ENCODE measurements around the gene ADORA3.

Gene ADORA3

DNA sequence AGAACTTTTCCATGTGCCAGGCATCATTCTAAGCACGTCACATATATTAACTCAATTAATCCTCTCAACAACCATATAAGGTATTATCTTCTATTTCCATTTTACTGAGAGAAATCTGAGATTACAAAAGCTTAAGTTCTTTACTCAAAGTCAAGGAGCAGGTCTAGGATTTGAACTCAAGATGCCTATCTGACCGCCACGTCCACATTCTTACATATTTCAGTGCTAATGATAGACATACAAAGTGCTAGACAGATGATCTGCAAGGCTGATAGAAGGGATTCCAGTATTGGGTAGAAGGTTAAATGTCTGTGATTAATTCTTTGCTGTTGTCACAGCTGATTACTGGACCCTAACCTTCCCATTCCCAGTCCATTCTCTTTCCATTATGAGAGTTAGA is 49.7 kb downstream of the ADORA3 start:
- DNase-seq (ENCODE audit: insufficient read length): no peak
- FAIRE-seq: no peak
- TF ChIP-seq POLR2AphosphoS5 (IDR thresholded peaks at IDR 0.05; ENCODE audit: low read depth, low read length) (no peak), POLR2A (IDR thresholded peaks at IDR 0.05; ENCODE audit: low read depth, low read length) (no peak), TAF1 (IDR thresholded peaks at IDR 0.05; ENCODE audit: borderline replicate concordance, low read depth, low read length) (no peak)

DNA sequence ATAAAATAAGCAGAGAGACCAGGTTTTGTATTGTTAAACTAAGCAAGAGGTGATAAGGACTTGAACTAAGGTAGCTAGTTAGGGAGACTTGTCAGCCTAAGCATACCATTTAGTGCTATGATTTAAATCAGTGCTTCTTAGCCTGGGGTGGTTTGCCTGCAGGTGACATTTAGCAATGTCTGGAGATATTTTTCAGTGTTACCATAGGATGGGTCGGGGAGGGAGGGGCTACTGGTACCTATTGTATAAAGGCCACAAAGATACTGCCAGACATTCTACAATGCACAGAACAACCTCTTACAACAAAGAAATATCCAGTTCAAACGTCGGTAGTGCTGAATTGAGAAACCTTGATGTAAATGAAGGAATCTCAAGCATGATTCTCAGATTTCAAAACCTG is 50.9 kb downstream of the ADORA3 start:
- TF ChIP-seq TAF1 (IDR thresholded peaks at IDR 0.05; ENCODE audit: borderline replicate concordance, low read depth, low read length) (no peak), POLR2AphosphoS5 (IDR thresholded peaks at IDR 0.05; ENCODE audit: low read depth, low read length) (no peak), POLR2A (IDR thresholded peaks at IDR 0.05; ENCODE audit: low read depth, low read length) (no peak)
- DNase-seq (ENCODE audit: insufficient read length): no peak
- no peak for FAIRE-seq

DNA sequence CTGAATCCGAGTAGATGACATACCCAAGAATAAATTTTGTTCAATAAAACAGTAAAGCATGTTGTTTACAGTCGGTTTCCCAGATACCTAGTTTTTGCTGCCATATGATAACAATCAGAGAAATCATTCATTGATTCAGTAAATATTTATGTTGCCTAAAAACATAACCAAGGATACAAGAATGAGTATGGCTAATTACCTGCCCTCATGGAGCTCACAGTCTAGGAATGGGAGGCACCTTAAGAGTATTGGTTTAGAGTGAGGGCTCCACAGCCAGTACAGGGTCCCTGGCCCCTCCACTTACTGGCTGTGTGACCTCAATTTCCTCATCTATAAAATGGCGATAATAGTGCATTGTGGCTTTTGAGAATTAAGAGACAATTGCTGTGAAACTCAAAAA is 53.2 kb downstream of the ADORA3 start:
- TF ChIP-seq POLR2A (IDR thresholded peaks at IDR 0.05; ENCODE audit: low read depth, low read length) (no peak), TAF1 (IDR thresholded peaks at IDR 0.05; ENCODE audit: borderline replicate concordance, low read depth, low read length) (no peak), POLR2AphosphoS5 (IDR thresholded peaks at IDR 0.05; ENCODE audit: low read depth, low read length) (no peak)
- FAIRE-seq (no peak), DNase-seq (ENCODE audit: insufficient read length) (no peak)

DNA sequence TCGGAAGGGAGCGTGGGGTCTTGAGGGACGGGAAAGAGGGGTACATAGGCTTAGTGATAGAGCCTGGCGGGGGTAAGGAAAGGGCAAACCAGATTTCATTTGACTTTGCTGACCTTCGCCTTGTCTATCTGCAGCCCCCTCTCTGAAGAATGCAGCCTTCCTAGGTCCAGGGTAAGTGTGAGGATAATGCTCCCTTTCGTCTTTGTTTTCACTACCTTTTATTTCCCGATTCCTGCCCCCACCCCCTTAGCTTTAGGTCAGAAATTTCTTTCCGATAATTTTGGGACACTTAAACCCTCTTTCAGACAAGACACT is 53.8 kb downstream of the ADORA3 start:
- TF ChIP-seq POLR2A (IDR thresholded peaks at IDR 0.05; ENCODE audit: low read depth, low read length) (no peak), TAF1 (IDR thresholded peaks at IDR 0.05; ENCODE audit: borderline replicate concordance, low read depth, low read length) (no peak), POLR2AphosphoS5 (IDR thresholded peaks at IDR 0.05; ENCODE audit: low read depth, low read length) (no peak)
- DNase-seq (ENCODE audit: insufficient read length) (no peak), FAIRE-seq (no peak)

All from GM12892 (cell line).